GM18867 (cell line): ENCODE measurements around the gene MUC5AC.
"Not testable (repeated sequence)": the region's sequence is repeated elsewhere in the genome, so short reads cannot be mapped to it uniquely, and the experiment has no call there.

Source experiments
- ATAC-seq: cut with Tn5 transposase; IDR thresholded peaks from one replicate; pipeline ENCODE4 v1.9.1; 2021; ENCODE audit warnings: mild to moderate bottlenecking, moderate library complexity; ENCODE audit not compliant: unreplicated experiment

MUC5AC gene

DNA sequence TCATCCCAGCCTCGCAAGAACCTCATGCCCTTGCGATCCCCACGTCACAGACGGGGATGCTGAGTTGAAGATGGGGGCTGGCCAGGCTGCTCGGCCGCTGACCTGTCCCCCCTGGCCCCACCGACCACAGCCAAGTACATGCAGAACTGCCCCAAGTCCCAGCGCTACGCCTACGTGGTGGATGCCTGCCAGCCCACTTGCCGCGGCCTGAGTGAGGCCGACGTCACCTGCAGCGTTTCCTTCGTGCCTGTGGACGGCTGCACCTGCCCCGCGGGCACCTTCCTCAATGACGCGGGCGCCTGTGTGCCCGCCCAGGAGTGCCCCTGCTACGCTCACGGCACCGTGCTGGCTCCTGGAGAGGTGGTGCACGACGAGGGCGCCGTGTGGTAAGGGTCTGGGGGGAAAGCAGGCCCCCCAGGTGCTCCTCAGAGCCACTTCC lies 75.1 kb downstream of the MUC5AC start:
- ATAC-seq, result no peak

DNA sequence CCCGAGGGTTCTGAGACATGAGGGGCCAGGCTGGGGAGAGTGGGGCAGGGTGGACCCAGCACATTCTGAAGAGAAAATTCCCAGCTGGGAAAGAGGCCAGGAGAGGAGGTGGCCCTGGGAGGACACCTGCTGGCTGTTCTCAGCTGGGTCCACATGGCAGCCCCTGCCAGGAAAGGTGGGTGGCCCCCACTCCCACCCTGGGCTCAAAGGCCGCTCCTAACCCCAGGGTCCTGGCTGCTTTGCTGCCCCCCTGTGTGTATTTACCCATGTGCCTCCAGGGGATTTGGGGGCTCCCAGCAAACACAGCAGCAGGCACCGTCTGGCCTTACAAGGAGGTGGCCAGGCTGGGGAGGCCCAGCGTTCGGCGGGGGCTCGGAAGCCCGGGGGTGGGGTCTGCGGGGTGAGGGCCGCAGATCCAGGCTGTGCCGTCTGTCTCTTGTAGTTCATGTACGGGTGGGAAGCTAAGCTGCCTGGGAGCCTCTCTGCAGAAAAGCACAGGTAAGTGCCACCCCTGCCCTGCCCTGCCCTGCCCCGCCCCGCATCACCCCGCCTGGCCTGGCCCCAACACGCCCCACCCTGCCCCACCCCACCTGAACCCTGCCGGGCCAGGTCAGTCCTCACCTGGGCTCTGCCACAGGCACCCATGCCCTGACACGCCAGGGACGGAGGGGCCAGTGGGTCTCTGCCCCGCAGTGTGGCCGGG lies 75.7 kb downstream of the MUC5AC start:
- no peak for ATAC-seq

DNA sequence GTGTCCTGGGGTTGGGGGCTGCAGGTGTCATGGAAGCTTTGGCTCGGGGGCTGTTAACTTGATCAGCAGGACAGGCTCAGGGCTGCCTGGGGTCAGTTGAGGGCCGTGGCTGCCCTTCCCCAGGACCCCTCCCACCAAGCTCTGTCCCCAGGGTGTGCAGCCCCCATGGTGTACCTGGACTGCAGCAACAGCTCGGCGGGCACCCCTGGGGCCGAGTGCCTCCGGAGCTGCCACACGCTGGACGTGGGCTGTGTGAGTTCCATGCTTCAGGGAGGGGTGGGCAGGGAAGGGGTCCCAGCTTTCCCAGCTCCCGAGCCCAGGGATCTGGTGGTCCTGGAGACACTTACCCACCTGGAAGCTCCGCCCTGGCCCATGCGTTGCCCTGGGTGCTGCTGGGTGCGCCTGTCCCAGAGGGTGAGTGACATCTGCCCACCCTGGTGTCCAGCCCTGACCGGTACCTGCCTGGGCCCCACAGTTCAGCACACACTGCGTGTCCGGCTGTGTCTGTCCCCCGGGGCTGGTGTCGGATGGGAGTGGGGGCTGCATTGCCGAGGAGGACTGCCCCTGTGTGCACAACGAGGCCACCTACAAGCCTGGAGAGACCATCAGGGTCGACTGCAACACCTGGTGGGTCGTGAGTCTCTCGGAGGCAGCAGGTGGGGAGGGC lies 76.4 kb downstream of the MUC5AC start:
- no peak for ATAC-seq

DNA sequence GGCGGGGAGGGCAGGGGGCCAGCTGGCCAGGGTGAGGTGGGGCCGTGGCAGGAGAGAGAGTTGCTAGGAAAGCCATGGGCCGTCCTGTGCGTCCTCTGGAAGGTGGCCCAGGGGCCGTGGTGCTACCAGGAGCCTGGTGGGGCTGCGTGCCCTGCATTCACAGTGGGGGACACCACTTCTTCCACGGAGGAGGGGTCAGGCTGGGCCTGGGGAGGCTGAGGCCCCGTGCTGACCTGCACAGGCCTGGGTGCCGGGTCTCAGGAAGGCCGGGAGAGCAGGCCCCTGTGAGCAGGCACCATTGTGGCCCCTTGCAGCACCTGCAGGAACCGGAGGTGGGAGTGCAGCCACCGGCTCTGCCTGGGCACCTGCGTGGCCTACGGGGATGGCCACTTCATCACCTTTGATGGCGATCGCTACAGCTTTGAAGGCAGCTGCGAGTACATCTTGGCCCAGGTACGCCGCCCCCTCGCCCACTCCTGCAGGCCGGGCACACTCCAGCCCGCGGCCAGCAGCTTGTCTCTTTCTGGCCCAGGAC lies 77.1 kb downstream of the MUC5AC start:
- no peak for ATAC-seq

GRCh38 chr11:1235306-1235900 lies 77.7 kb downstream of the MUC5AC start:
- no peak for ATAC-seq

DNA sequence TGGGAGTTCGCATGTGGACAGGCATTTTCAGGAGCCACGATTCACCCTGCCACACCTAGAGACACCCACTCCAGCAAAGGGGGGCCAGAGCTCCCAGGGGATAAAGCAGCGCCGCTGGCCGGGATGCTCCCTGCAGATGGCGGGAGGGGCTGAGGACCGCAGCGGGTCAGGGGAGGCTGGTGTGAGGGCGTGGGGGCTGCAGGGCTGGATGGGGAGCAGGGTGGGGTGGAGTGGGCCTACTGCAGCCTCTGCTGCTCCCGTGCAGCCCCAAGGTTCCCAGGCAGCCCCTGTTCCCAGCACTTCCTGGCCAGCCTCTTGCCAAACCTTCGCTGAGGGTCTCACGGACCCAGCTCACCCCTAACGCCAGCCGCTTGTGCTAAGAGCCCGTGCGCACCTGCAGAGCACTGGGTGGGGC lies 78.2 kb downstream of the MUC5AC start:
- ATAC-seq, result no peak

GRCh38 chr11:1236316-1237127 lies 78.8 kb downstream of the MUC5AC start:
- ATAC-seq, result no peak

DNA sequence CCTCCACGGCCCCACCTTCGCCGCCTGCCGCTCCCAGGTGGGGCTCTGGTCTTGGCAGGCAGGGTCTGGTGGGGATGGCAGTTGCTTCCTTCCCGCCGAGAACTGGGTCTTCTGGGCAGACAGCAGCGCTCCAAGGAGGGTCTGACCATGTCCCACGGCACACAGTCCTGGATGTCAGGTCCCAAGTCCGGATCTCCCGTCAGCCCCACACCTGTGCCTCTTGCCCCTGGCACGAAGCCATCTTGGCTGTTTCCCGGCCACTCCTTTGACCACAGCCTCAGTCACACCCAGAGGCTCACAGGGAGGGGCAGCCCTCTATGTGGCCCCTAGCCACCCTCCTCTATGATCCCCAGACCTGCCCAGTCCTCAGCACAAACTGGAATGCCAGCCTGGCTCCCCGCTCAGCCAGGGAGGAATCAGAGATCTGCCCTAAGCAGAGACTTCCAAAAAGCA lies 79.4 kb downstream of the MUC5AC start:
- ATAC-seq, result no peak

GRCh38 chr11:1237851-1238250 lies 80.1 kb downstream of the MUC5AC start:
- ATAC-seq, result no peak

DNA sequence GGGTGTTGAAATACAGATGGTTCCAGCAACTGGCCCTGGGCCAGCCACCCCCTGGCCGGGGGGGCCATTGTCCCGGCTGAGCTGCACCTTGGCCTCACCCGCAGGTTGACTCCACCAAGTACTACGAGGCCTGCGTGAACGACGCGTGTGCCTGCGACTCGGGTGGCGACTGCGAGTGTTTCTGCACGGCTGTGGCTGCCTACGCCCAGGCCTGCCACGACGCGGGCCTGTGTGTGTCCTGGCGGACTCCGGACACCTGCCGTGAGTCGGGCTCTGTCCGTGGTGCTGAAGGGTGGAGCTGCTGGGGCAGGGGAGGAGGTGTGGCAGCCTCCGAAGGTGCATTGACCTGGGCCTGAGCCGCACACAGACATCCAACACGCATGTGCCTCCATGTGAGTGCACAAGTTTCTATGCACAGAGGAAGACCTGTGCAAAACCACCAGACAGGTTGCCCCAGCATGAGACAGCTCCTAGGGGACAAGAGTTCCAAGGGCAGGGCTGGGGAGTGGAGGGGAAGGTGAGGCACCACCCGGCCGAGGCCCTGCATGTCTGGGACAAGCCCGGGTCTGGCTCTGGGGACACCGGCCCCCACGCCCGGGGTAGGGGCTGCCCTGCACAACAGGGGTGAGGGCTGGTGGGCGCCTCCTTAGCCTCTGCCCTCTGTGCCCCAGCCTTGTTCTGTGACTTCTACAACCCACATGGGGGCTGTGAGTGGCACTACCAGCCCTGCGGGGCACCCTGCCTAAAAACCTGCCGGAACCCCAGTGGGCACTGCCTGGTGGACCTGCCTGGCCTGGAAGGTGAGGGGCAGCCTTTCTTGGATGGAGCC lies 81.2 kb downstream of the MUC5AC start:
- no peak for ATAC-seq

DNA sequence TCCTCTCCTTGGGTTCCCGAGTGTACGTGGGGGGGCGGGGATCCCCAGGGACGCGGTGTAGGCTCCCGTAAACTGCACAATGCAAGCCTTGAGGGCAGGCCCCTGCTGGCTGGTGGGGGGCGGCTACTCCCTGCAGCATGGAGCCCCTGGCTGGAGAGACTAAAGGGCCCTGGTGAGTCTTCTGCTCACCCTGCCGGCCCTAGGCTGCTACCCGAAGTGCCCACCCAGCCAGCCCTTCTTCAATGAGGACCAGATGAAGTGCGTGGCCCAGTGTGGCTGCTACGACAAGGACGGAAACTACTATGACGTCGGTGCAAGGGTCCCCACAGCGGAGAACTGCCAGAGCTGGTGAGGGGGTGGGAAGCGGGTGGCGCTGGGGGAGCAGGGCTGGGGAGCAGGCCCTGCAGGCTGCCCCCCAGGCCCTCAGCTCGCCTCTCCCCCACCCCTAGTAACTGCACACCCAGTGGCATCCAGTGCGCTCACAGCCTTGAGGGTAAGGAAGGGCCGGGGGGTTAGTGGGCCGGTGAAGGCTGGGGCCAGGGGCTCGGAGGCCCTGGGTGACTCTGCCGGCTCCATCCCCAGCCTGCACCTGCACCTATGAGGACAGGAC lies 81.9 kb downstream of the MUC5AC start:
- ATAC-seq, result no peak

DNA sequence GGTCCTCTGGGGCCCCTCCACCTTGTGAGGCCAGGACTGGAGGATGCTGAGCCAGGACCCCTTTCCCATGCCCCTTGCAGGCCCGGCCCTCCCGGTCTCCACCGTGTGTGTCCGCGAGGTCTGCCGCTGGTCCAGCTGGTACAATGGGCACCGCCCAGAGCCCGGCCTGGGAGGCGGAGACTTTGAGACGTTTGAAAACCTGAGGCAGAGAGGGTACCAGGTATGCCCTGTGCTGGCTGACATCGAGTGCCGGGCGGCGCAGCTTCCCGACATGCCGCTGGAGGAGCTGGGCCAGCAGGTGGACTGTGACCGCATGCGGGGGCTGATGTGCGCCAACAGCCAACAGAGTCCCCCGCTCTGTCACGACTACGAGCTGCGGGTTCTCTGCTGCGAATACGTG lies 83.0 kb downstream of the MUC5AC start:
- no peak for ATAC-seq

DNA sequence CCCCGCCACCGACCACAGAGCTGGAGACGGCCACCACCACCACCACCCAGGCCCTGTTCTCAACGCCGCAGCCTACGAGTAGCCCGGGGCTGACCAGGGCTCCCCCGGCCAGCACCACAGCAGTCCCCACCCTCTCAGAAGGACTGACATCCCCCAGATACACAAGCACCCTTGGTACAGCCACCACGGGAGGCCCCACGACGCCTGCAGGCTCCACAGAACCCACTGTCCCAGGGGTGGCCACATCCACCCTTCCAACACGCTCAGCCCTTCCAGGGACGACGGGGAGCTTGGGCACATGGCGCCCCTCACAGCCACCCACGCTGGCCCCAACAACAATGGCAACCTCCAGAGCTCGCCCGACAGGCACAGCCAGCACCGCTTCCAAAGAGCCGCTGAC lies 84.0 kb downstream of the MUC5AC start:
- no peak for ATAC-seq

- no peak for ATAC-seq
Measured at GRCh38 chr11:1242289-1242688, 84.5 kb downstream of the MUC5AC start.

DNA sequence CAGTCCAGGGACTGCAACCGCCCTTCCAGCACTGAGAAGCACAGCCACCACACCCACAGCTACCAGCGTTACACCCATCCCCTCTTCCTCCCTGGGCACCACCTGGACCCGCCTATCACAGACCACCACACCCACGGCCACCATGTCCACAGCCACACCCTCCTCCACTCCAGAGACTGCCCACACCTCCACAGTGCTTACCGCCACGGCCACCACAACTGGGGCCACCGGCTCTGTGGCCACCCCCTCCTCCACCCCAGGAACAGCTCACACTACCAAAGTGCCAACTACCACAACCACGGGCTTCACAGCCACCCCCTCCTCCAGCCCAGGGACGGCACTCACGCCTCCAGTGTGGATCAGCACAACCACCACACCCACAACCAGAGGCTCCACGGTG lies 85.0 kb downstream of the MUC5AC start:
- not testable (repeated sequence) for ATAC-seq

GRCh38 chr11:1243521-1243920 lies 85.8 kb downstream of the MUC5AC start:
- ATAC-seq, result not testable (repeated sequence)

DNA sequence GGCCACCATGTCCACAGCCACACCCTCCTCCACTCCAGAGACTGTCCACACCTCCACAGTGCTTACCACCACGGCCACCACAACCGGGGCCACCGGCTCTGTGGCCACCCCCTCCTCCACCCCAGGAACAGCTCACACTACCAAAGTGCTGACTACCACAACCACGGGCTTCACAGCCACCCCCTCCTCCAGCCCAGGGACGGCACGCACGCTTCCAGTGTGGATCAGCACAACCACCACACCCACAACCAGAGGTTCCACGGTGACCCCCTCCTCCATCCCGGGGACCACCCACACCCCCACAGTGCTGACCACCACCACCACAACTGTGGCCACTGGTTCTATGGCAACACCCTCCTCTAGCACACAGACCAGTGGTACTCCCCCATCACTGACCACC lies 86.8 kb downstream of the MUC5AC start:
- not testable (repeated sequence) for ATAC-seq

DNA sequence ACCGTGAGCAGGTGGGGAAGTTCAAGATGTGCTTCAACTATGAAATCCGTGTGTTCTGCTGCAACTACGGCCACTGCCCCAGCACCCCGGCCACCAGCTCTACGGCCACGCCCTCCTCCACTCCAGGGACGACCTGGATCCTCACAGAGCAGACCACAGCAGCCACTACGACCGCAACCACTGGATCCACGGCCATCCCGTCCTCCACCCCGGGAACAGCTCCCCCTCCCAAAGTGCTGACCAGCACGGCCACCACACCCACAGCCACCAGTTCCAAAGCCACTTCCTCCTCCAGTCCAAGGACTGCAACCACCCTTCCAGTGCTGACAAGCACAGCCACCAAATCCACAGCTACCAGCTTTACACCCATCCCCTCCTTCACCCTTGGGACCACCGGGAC lies 88.0 kb downstream of the MUC5AC start:
- not testable (repeated sequence) for ATAC-seq

- not testable (repeated sequence) for ATAC-seq
Measured at GRCh38 chr11:1246301-1246700, 88.5 kb downstream of the MUC5AC start.

GRCh38 chr11:1247026-1247425 lies 89.3 kb downstream of the MUC5AC start:
- not testable (repeated sequence) for ATAC-seq
